Mesendoderm (in vitro differentiated cells): ENCODE measurements around the gene ETNK2.
A peak's percentile ranks its signal among the peaks of the same experiment; 100 is the strongest.
"Not testable (repeated sequence)": the region's sequence is repeated elsewhere in the genome, so short reads cannot be mapped to it uniquely, and the experiment has no call there.

Experiments used
- DNase-seq: peaks from one replicate; pipeline ENCODE4 v3.0.0; 2013
- H2AK5ac ChIP-seq: 2 replicates; pipeline ENCODE4 v1.6.1; 2013; ENCODE audit warnings: low read length, inconsistent platforms
- H2BK120ac ChIP-seq: 2 replicates; pipeline ENCODE4 v1.6.1; 2013; ENCODE audit warnings: low read depth, mild to moderate bottlenecking, low read length, moderate library complexity, mixed read lengths
- H2BK15ac ChIP-seq: replicated peaks from 2 replicates; pipeline ENCODE4 v1.6.1; 2013; ENCODE audit warnings: low read depth, mild to moderate bottlenecking, moderate library complexity
- H2BK5ac ChIP-seq: 2 replicates; pipeline ENCODE4 v1.6.1; 2013; ENCODE audit warnings: low read length, inconsistent platforms
- H3K18ac ChIP-seq: 2 replicates; pipeline ENCODE4 v1.6.1; 2013; ENCODE audit warnings: mild to moderate bottlenecking, low read length, mixed read lengths
- H3K23ac ChIP-seq: one replicate; pipeline ENCODE4 v1.6.1; 2013; ENCODE audit warnings: low read length
- H3K27ac ChIP-seq: 2 replicates; pipeline ENCODE4 v1.5.1; 2013; ENCODE audit warnings: low read depth, mild to moderate bottlenecking, inconsistent platforms, low read length, moderate library complexity
- H3K27me3 ChIP-seq: 2 replicates; pipeline ENCODE4 v1.6.1; 2013; ENCODE audit warnings: low read length, control low read depth, mild to moderate bottlenecking, inconsistent platforms; ENCODE audit not compliant: insufficient read depth, poor library complexity
- H3K36me3 ChIP-seq: 2 replicates; pipeline ENCODE4 v1.6.1; 2013; ENCODE audit warnings: low read length, inconsistent platforms; ENCODE audit not compliant: control insufficient read depth, insufficient read depth
- H3K4ac ChIP-seq: one replicate; pipeline ENCODE4 v1.6.1; 2013; ENCODE audit warnings: low read depth, mild to moderate bottlenecking, low read length, moderate library complexity
- H3K4me1 ChIP-seq: 2 replicates; pipeline ENCODE4 v1.6.1; 2013; ENCODE audit warnings: low read depth, low read length, inconsistent platforms; ENCODE audit not compliant: control insufficient read depth
- H3K4me2 ChIP-seq: 2 replicates; pipeline ENCODE4 v1.6.1; 2013; ENCODE audit warnings: low read length
- H3K4me3 ChIP-seq: 2 replicates; pipeline ENCODE4 v1.5.1; 2013; ENCODE audit warnings: mild to moderate bottlenecking, low read length
- H3K56ac ChIP-seq: one replicate; pipeline ENCODE4 v1.6.1; 2013; ENCODE audit warnings: low read length
- H3K79me1 ChIP-seq: 2 replicates; pipeline ENCODE4 v1.6.1; 2013; ENCODE audit warnings: low read length, inconsistent platforms
- H3K79me2 ChIP-seq: 2 replicates; pipeline ENCODE4 v1.6.1; 2013; ENCODE audit warnings: mild to moderate bottlenecking, low read length; ENCODE audit not compliant: control insufficient read depth, insufficient read depth
- H3K9ac ChIP-seq: 2 replicates; pipeline ENCODE4 v1.6.1; 2013; ENCODE audit warnings: low read length, inconsistent platforms
- H4K5ac ChIP-seq: one replicate; pipeline ENCODE4 v1.6.1; 2013; ENCODE audit warnings: low read length
- H4K8ac ChIP-seq: one replicate; pipeline ENCODE4 v1.6.1; 2013; ENCODE audit warnings: low read depth, mild to moderate bottlenecking, control low read depth, low read length, moderate library complexity
- WGBS: extraction: QIAGEN DNeasy Blood & Tissue Kit; methylation state at CpG from one replicate; pipeline ENCODE4 v1.1.7; 2013; ENCODE audit warnings: low lambda C conversion rate, missing lambda C conversion rate; ENCODE audit not compliant: insufficient coverage; ENCODE audit errors: extremely low coverage; 5-methylcytosine and 5-hydroxymethylcytosine counted together

ETNK2 gene

DNA sequence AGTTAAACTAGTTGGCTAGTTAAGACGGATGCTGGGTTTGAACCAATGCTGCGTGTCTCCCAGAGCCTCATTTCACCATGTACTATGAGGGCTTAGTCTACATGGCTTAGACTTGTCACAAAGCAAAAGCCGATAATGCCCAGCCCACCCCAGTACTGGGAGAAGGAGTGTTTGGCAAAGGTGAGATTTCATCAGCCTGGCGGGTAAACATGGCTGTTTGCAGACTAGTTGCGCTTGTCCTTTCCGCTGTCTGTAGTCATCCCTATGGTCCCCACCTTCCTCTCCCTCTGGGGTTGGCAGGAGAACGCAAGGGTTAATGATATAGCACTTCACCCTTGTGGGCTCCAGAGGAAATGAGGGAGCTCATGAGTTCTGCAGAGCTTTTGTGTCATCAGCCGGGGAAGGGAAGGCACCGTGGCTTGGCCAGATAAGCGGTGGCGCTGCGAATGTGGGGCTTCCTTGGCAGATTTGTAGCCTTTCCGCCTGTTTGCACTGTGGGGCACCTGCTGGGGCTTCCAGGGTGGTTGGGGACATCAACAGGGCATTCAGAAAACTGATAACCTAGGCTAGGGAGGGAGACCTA, 49.7 kb downstream of the ETNK2 start:
- Histone ChIP-seq H4K8ac (no peak overlapping the region), H3K79me2 (peaks cover 84% of the 10 kb centered on the region), H3K23ac (no peak overlapping the region), H3K27me3 (no peaks in the 10 kb centered on the region), H3K18ac (no peak overlapping the region), H2BK120ac (no peak overlapping the region), H3K36me3 (no peaks in the 10 kb centered on the region), H3K4me2 (no peak overlapping the region), H2BK15ac (no peak overlapping the region), H3K27ac (no peak overlapping the region), H4K5ac (no peak overlapping the region), H2BK5ac (no peak overlapping the region), H3K4me1 (peaks cover 21% of the 10 kb centered on the region), H3K79me1 (peaks cover 29% of the 10 kb centered on the region), H3K4ac (no peak overlapping the region), H3K9ac (no peak overlapping the region), H3K4me3 (no peak overlapping the region), H3K56ac (no peak overlapping the region), H2AK5ac (no peak overlapping the region)
- DNase-seq: no peak
- WGBS: no CpG with 5 or more reads among the region's 13 CpGs

DNA sequence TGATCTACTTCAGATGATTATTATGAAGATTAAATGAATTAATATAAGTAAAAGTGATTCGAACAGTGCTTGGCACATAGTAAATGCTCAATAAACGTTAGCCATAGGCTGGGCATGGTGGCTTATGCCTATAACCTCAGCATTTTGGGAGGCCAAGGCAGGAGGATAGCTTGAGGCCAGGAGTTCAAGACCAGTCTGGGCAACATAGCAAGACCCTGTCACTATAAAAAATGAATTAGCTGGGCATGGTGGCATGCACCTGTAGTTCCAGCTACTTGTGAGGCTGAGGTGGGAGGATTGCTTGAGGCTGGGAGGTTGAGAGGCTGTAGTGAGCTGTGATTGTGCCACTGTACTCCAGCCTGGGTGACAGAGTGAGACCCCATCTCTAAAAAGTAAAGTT, 52.1 kb downstream of the ETNK2 start:
- H3K4me3 ChIP-seq, H3K4me2 ChIP-seq, H3K36me3 ChIP-seq, H4K5ac ChIP-seq, H3K27me3 ChIP-seq, H3K9ac ChIP-seq, DNase-seq, H2AK5ac ChIP-seq, H3K18ac ChIP-seq, H2BK5ac ChIP-seq, H3K23ac ChIP-seq, H2BK120ac ChIP-seq, H2BK15ac ChIP-seq, H3K56ac ChIP-seq, H3K27ac ChIP-seq, H3K4ac ChIP-seq, H4K8ac ChIP-seq: not testable (repeated sequence)
- H3K79me1 ChIP-seq: peaks cover 28% of the 10 kb centered on the region
- no CpG with 5 or more reads among the region's 2 CpGs for WGBS
- peaks cover 25% of the 10 kb centered on the region for H3K4me1 ChIP-seq
- peaks cover 89% of the 10 kb centered on the region for H3K79me2 ChIP-seq

DNA sequence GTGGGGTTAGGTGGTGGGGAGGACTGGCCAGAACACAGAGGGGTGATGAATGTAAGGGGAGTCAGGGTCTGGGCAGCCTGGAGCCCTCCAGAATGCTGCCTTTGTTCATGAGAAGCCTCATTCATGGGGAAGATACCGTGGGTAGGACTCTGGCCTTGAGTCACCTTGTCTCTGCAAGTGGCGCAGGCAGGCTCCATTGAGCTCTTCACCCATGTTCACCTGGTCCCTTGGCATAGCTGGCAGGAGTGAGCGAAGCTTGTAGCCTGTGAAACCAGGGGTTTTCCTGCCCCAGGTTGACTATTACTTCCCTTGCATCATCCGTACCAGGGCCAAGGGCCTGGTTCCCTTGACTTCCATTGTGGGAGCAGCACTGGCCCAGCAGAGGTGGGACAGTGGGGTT, 53.2 kb downstream of the ETNK2 start:
- H3K27ac ChIP-seq: no peak overlapping the region
- H2BK120ac ChIP-seq: no peak overlapping the region
- H2BK5ac ChIP-seq: no peak overlapping the region
- H3K9ac ChIP-seq: no peak overlapping the region
- no peak overlapping the region for H3K4ac ChIP-seq
- H3K56ac ChIP-seq: no peak overlapping the region
- H3K79me1 ChIP-seq: peaks cover 22% of the 10 kb centered on the region
- no peak overlapping the region for H3K4me3 ChIP-seq
- WGBS: no CpG with 5 or more reads among the region's 4 CpGs
- no peak overlapping the region for H3K23ac ChIP-seq
- no peak overlapping the region for H4K8ac ChIP-seq
- H3K18ac ChIP-seq: no peak overlapping the region
- H3K4me1 ChIP-seq: peaks cover 25% of the 10 kb centered on the region
- H3K27me3 ChIP-seq: no peaks in the 10 kb centered on the region
- no peak overlapping the region for H2BK15ac ChIP-seq
- no peak overlapping the region for H3K4me2 ChIP-seq
- H3K36me3 ChIP-seq: no peaks in the 10 kb centered on the region
- DNase-seq: no peak
- no peak overlapping the region for H2AK5ac ChIP-seq
- peaks cover 89% of the 10 kb centered on the region for H3K79me2 ChIP-seq
- H4K5ac ChIP-seq: no peak overlapping the region

DNA sequence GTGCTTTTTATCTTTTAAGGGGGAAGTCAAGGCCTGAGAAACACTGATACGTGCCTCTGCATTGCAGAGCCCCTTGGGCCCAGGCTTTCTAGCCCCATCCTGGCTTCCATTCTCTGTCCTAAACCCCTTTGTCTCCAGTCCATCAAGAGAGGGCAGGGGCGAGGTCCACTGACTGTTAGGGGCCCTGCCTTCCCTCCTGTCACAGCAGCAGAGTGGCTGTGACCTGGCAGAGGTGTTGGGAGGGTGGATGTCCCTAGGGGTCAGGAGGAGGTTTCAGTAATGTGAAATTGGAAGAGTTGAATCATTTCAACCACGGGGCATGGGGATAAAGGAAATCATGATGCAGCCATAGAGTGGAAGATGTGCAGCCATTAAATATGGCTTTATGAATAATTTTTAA, 54.9 kb downstream of the ETNK2 start:
- H3K27ac ChIP-seq: no peak overlapping the region
- peaks cover 20% of the 10 kb centered on the region for H3K4me1 ChIP-seq
- no peak overlapping the region for H2BK120ac ChIP-seq
- no peak overlapping the region for H3K4me2 ChIP-seq
- no peaks in the 10 kb centered on the region for H3K27me3 ChIP-seq
- no peak overlapping the region for H3K56ac ChIP-seq
- H4K5ac ChIP-seq: no peak overlapping the region
- H3K4me3 ChIP-seq: no peak overlapping the region
- no peak for DNase-seq
- peaks cover 89% of the 10 kb centered on the region for H3K79me2 ChIP-seq
- H2BK5ac ChIP-seq: no peak overlapping the region
- H3K18ac ChIP-seq: no peak overlapping the region
- H2AK5ac ChIP-seq: no peak overlapping the region
- no peaks in the 10 kb centered on the region for H3K36me3 ChIP-seq
- no peak overlapping the region for H3K9ac ChIP-seq
- no peak overlapping the region for H2BK15ac ChIP-seq
- H4K8ac ChIP-seq: no peak overlapping the region
- H3K79me1 ChIP-seq: peaks cover 19% of the 10 kb centered on the region
- H3K4ac ChIP-seq: no peak overlapping the region
- WGBS: no CpG with 5 or more reads among the region's 3 CpGs
- H3K23ac ChIP-seq: no peak overlapping the region

DNA sequence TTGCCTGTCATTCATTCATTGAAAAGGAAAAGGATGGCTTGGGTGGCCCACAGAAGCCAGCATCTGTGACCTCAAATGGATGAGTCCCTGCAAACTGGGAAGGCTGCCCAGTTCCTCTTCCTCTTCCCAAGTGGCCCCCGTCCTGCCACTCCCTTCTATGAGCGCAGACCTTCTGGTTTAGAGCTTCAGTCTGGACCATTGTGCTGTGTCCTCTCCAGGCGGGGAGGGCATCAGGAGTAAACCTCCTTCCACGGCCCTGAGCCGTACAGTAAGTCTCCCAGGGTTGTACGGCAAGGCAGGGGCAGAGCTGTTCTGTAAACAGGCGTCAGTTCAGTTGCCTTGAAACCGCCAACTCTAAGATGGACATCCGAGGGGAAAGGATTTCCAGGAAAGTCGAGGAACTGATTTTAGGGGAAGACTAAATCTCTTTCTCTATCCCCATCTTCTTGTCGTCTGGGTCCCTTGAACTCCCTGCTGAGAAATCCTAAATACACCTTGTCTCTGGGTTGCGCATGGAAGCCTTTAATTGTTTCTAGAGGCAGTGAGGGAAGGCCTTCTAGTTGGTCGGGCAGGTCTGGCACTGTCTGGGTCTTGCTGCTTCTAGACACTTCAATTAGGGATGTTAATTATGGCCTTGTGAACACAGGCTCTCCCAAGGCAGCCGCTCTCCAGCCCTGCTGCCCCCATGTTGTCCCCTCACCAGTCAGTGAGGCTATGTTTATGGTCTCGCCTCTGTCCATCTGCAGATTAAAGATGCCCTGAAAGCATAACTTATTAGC, 56.8 kb downstream of the ETNK2 start:
- Histone ChIP-seq H3K79me2 (peaks cover 89% of the 10 kb centered on the region), H3K4me1 (peaks cover 15% of the 10 kb centered on the region), H3K56ac (peak overlapping the region; percentile 25), H3K23ac (peak overlapping the region; percentile 29), H3K27ac (no peak overlapping the region), H3K36me3 (no peaks in the 10 kb centered on the region), H4K8ac (no peak overlapping the region), H2BK15ac (no peak overlapping the region), H3K27me3 (no peaks in the 10 kb centered on the region), H3K4ac (no peak overlapping the region), H3K4me3 (no peak overlapping the region), H3K79me1 (peaks cover 20% of the 10 kb centered on the region), H2BK5ac (no peak overlapping the region), H4K5ac (no peak overlapping the region), H3K18ac (no peak overlapping the region), H2AK5ac (no peak overlapping the region), H2BK120ac (no peak overlapping the region), H3K9ac (no peak overlapping the region), H3K4me2 (no peak overlapping the region)
- no CpG with 5 or more reads among the region's 15 CpGs for WGBS
- no peak for DNase-seq
